Activated CD4-positive, CD25-positive, alpha-beta regulatory T cell treated with anti-CD3 and anti-CD28 coated beads, Interleukin-2, amount 50 U/mL, for 72 hours (primary cell): Measurements from ENCODE around the gene AMIGO1.

Source experiments
- DNase-seq: peaks from one replicate; pipeline ENCODE4 v3.0.0; 2021

Gene AMIGO1, protein sequence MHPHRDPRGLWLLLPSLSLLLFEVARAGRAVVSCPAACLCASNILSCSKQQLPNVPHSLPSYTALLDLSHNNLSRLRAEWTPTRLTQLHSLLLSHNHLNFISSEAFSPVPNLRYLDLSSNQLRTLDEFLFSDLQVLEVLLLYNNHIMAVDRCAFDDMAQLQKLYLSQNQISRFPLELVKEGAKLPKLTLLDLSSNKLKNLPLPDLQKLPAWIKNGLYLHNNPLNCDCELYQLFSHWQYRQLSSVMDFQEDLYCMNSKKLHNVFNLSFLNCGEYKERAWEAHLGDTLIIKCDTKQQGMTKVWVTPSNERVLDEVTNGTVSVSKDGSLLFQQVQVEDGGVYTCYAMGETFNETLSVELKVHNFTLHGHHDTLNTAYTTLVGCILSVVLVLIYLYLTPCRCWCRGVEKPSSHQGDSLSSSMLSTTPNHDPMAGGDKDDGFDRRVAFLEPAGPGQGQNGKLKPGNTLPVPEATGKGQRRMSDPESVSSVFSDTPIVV

DNA sequence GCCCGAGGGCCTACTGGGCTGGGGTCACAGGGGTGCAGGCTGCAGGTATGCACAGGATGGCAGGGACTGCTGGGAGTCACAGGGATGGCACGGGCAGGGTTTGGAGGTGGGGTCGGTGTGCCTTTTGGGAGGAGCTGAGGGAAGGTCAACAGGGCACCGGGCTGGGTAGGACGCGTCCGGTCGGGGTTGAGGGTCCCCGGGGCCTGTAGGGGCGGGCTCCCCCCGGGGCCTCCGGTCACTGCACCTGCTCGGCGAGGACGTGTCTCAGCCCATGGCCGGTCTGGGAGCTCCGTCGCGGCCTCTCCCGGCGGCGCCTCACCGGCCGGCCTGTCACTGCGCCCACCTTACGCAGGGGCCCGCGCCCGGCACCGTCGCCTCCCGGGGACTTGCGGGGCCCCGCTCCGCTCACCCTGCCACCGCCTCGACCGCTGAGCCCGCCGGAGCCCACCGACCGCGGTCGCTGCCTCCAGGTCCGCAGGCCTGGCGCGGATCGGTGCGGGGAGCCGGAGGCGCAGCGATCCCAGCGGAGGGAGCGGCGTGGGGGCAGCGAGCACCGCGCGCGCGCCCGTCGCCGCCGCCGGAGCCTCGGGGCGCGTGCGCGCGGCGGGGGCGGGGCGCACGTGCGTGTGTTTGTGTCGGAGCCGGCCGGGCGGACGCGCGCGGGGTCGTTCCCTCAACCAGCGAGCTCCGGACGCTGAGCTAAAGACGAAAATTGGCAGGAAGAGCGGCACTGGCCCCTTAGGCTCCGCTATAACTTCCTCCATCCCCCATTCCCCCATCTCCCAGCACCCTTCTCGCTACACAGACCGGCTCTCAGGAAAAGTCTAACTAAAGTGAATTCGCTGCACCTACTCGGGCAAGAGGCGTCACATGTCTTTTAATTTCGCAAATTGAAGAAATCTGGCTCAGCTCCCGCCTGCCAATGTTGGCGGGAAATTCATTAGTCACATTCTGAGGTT, at the start of gene AMIGO1:
TSS of gene AMIGO1 (minus strand) at position 552 of the 959 bp plus-strand sequence. CDS start 815 bp downstream, outside the sequence.
- DNase-seq: peak; percentile 72

DNA sequence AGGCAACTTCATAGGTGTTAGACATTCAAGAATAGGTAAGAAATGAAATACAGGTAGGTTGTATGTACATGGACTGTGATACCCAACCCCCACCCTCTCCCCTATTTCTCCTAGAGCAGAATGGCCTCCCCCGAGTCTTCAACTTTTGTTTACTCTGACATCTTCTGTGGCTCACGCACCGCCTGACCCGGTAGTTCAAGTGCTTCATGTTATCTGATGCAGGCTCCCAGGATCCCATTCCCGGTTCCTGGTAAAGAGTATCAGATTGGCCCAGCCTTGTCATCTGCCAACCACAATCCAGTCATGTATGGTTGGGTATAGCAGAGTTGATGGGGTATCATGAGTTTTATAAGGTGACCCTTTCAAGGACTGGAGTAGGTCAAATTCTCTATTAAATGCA, 48.0 kb upstream of the AMIGO1 start:
- no peak for DNase-seq

DNA sequence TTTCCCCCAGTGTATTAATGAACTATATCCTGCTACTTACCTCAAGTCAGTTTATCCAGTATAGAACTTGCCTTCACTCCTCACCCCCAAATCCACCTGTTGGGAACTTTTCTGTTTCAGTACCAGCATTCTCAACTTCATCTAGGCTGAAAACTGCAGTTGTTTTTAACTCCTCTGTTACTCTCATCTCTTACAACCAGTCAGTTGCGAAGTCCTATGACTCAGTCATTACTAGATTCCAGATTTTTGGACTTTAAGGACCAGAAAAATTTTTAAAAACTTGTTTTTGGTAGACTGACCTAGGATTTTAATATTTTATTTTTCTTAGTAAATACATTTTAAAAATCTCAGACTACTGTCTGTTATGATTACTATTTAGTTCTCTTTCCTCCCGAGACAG, 47.0 kb upstream of the AMIGO1 start:
- DNase-seq: no peak

DNA sequence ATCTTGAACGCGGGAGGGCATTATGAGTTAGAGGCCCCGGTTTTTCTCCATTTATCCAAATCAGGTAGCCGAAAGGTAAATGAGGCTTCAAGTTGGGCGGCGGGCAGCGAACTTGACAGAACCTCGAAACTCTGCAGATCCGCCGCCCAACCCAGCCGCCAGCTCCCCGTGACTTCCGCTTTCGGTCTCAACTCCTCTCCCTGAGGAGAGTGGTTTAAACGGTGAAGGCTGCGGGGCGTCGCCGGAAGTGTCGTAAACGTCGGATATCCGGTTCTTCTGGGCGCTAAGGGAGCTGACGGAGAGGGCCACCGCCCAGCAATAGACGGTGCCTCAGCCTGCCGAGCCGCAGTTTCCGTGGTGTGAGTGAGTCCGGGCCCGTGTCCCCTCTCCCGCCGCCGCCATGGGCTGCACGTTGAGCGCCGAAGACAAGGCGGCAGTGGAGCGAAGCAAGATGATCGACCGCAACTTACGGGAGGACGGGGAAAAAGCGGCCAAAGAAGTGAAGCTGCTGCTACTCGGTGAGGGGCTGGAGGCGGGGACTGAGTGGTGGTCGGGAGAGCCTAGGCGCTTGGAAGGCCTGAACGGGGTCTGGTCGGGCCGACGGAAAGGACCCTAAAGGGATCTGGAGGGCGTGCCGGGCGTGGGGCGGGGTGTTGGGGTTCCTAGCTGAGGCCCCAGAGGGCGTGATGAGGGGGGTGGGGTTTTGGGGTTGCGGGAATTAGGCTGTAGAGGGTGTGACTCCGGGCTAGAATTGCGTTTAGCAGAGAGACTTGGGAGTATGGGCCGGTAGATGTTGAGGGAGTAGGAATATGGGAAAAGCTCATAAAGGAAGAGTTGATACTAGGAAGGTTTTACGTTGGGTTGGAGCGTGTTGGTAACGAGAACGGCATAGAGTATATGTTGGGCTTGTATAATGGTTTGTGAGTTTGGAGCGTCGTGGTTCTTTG, 39.1 kb upstream of the AMIGO1 start, which contains the start of gene GNAI3:
TSS of gene GNAI3 (plus strand) at position 295 of the 947 bp plus-strand sequence. CDS start at position 401, 106 bp downstream.
- DNase-seq: peak; percentile 89

DNA sequence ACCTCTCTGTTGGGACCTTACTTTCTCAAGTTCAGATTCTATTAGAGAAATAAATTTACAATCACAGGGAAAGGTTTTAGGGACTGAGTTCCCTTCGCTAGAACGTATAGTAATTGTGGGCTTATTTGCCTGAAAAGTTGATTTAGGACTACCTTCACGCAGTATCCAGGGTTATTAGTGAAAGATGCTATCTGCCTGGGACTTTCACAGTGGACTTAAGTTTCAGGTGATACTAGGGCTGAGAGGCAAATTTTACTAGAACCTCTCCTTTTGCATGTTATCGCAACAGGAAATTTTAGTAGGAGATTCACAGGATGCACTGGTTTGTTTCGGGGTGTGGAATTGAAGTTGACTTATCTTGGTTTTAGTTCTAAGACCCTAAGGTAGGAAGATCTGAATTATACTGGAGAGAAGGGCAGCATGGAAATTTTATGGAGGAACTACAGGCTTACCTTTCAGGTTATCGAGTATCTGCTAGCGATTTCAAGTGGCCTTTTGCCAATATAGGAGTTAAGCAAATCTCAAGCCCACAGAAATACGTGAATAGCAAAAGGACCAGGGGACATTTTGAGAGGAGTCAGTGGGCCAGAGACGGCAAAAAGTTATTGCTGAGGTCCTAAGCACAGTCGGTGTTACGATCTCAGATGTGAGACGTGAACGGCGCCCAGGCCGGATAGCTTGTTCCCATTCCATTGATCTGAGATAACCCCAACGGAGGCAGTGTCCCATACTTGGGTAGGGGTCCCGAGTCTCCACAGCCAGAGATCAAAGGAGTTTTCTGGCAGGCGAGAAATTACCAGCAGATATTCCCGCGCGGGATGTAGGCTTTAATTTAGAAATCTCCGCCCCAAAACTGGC, 38.2 kb upstream of the AMIGO1 start:
- DNase-seq: no peak

DNA sequence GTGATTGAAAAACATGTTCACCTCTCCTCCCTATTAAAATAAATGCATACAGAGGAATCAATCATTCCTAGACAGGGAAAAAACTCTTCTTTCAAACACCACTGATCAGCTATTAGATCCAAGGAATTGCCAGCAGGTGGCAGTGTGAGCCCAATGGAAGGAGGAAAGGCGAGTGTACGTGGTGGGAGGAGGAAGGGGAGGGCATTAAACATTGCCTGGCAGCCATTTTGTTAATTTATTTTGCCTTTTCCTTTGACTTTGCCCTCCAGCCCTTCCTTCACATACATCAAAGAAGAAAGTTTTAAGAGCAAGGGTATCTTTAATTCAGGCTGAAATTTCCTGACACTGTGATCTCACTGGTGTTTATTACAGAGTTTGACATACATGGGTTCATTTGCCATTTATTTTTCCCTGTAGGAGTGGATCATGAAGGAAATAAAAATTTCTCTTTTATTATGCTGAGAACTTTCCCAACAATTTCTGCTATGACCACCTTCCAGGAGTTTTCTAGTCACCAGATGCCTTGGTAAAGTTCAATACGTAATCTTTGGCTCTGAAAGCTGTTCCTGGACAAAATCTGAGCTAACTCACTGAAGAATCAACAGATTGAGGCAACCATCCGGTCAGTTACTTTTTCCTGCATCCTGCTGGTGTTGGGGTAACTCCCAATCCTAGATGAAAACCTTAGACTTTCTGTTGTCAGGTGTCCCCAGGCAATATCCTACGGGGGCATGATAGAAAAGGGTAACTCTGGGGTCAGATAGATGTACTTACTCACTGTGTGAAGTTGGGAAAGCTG, 37.0 kb upstream of the AMIGO1 start:
- DNase-seq: peak; percentile 83

GRCh38 chr1:109543988-109544735, 34.6 kb upstream of the AMIGO1 start:
- no peak for DNase-seq

DNA sequence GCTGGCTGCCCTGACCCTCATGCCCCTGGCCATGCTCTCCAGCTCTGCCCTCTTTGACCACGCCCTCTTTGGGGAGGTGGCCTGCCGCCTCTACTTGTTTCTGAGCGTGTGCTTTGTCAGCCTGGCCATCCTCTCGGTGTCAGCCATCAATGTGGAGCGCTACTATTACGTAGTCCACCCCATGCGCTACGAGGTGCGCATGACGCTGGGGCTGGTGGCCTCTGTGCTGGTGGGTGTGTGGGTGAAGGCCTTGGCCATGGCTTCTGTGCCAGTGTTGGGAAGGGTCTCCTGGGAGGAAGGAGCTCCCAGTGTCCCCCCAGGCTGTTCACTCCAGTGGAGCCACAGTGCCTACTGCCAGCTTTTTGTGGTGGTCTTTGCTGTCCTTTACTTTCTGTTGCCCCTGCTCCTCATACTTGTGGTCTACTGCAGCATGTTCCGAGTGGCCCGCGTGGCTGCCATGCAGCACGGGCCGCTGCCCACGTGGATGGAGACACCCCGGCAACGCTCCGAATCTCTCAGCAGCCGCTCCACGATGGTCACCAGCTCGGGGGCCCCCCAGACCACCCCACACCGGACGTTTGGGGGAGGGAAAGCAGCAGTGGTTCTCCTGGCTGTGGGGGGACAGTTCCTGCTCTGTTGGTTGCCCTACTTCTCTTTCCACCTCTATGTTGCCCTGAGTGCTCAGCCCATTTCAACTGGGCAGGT, 33.9 kb upstream of the AMIGO1 start:
- DNase-seq: no peak

DNA sequence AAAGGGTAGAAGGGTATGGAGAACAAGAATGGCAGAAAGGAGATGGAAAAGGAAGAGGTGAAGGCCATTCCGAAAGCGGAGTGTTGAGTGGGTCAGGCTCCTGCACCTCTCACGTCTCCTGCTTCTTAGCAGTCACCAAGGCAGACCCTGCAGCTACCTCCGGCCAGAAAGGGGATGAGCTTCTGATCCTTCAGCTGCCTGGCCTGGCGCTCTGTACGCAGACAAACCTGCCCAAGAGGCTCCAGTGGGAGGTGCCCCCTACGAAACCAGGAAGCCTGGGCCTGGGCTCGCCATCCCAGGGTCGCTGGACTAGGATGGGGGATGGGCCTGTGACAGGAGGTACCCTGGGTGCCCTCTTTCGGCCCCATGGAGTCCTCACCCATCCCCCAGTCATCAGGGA, 33.1 kb upstream of the AMIGO1 start:
- no peak for DNase-seq

GRCh38 chr1:109541102-109541501, 31.6 kb upstream of the AMIGO1 start:
- DNase-seq: no peak

DNA sequence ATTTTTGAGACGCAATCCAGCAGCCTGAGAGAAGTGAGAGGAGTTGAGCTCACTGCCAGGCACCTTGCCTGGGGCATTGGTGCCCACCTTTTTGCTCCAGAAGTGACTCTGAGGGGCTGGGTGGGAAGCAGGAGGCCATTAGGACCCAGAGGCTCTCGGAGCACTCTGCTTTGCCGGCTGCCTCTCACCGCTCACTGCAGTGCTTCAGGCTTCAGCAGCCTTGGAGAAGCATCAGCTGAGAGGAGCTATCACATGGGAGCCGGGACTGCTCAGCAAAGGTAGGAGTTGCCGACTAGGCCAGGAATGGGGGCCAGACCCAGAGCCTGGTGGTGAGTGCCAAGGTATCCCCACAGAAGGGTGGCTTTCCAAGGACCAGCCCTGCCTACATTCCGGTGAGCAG, 30.1 kb upstream of the AMIGO1 start, which contains the start of gene GPR61:
TSS of gene GPR61 (plus strand) at position 197 of the 400 bp plus-strand sequence. CDS start 3,151 bp downstream, outside the sequence.
- no peak for DNase-seq

DNA sequence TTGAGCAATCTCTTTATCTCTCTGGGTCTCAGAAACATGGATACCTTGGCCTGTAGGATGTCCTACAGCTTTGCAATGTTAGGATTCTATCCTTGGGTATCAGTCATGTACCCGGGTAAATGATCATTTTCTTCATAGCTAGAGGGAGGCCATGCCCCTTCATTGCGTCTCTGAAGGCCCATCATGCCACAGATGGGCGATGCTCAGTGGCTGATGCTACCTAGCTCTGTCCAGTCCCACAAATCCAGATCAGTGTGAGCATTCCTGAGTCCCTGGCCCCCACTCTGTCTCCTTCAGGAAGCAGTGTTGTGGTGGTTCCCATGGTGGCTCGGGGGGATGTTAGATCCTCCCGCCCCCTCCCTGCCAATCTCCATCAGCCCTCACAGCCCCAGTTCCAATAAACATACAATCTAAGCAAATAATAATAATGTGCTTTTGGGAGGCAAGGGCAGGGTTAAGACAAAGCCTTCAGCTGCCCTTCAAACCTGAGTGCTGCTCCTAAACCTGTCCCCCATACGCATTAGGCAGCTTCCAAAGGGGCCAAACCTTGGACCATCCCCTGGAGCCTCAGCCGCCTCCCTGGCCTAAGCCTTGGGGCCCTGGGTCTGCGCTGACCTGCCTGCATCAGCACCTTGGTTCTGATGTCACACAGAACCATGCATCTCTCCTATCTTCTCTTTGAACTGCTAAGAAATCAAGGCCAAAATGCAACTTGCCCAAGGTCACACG, 29.5 kb upstream of the AMIGO1 start:
- no peak for DNase-seq

- no peak for DNase-seq
Observed at GRCh38 chr1:109537450-109538178, 28.1 kb upstream of the AMIGO1 start.

DNA sequence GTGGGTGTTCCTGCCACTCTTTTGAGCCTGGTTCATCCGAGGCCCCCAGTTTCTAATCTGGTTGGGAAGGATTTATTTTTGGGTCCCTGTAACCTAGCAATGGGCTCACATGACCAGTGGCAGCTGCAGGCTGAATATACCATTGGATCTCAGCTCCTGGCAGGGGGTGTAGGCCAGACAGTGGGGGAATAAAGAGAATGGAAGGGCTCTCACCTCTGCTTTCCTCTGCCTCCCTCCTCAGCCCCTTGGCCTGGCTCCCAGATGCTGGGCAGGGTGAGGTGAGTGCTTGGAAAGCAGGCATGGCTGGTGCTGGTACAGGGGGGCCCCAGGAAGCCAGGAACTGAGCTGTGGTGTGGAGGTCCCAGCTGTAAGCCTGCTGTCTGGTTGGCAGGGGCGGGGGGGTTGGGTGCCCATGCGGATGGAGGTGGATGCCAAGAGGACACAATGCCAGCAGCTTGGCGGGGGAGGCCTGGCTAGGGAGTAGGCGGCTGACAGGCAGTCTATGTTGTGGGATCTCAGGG, 26.5 kb upstream of the AMIGO1 start:
- DNase-seq: no peak

DNA sequence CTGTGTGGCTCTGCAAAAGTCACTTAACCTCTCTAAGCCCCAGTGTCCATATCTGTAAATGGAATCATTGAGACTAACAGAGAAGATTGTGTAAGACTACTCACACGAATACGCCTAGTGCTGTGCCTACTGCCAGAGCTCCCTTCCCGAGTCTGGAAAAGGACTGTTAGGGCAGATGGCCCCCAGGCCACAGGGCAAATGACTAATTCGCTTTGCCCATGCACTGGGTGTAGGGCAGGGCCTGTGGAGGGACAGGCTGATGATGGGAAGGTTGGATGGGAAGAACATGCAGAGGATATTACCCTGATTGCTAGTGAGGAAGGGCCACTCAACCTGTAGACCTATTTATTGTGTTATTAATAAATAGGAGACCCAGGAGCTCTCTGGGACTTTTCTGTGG, 26.0 kb upstream of the AMIGO1 start:
- no peak for DNase-seq

- DNase-seq: no peak
Observed at GRCh38 chr1:109534307-109534858, 24.9 kb upstream of the AMIGO1 start.
